Stimulated activated CD4-positive, alpha-beta T cell treated with anti-CD3 and anti-CD28 coated beads, TNF-alpha, amount 100 ng/mL, for 1 hour (primary cell): ENCODE data around the gene CITED4.
"Not testable (repeated sequence)": the region's sequence is repeated elsewhere in the genome, so short reads cannot be mapped to it uniquely, and the experiment has no call there.

ENCODE experiments used
- DNase-seq, 3 donors: peaks; one replicate each; pipeline ENCODE4 v3.0.0-alpha.2; 2020; ENCODE audit warnings: low read depth in 3 of 3, low spot score in 1 of 3

Gene CITED4, protein sequence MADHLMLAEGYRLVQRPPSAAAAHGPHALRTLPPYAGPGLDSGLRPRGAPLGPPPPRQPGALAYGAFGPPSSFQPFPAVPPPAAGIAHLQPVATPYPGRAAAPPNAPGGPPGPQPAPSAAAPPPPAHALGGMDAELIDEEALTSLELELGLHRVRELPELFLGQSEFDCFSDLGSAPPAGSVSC

DNA sequence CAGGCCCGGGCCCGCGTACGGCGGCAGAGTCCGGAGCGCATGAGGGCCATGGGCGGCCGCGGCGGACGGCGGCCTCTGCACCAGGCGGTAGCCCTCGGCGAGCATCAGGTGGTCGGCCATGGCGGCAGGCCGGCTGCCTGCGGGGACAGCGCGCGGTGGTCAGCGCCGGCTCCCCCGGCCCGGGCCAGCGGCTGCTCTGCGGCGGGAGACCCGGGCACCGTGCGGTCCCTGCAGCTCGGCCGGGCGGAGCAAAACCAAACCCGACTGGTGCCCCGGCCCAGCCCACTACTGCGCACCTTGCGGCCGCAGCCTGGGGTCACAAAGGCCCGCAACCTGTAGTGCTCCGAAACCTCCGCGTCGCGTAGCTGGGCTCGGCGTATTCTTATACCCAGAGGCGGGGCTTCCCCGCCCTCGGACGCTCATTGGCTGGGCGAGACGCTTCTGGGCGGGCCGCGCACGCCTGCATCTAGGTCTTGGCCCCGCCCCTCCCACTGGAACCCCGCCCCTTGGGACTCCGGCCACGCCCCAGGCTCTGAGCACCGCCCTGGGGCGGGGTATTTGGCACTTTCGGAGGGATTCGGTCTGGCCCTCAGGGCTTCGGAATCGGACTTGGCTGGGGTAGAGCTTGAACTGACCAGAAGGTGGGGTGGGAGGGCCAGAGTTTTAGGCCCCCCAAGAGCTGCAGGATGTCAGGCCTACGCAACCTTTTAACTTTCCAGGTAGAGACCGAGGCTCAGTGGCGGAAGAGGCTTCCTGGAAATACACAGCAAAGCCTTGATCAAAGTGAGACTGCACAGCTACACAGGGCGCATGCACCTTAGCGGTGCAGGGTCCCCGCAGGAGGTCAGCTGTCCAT, at the start of gene CITED4:
CITED4 (minus strand) TSS at position 356 of the 856 bp plus-strand sequence; CDS start at position 120, 236 bp downstream.
- peak; percentile 89 to 95 (median 93) for DNase-seq

DNA sequence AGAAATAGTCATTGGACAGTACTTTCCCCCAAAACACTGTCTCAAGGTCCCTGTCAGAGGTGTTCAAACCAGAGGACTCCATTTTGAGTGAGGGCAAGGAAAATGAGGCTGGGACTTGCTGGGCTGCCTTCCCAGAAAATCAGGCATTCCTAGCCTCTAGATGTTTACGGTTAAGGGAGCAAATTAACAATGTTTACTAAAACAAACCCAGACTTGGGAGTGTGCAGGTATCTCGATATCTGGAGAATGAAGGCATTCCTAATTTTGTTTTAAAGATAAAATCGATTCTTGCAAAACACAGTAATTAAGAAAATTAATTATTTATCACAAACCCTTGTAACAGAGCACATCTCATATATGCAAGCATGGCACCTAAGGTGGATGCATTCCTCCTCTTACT, 48.9 kb upstream of the CITED4 start:
- no peak for DNase-seq

DNA sequence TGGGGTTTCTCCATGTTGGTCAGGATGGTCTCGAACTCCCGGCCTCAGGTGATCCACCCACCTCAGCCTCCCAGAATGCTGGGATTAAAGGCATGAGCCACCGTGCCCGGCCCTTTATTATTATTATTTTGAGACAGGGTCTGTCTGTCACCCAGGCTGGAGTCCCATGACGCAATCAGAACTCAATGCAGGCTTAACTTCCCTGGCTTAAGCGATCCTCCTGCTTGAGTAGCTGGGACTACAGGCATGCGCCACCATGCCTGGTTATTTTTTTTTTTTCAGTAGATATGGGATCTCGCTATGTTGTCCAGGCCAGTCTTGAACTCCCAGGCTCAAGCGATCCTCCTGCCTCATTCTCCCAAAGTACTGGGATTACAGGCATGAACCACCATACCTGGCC, 47.1 kb upstream of the CITED4 start:
- no peak for DNase-seq

DNA sequence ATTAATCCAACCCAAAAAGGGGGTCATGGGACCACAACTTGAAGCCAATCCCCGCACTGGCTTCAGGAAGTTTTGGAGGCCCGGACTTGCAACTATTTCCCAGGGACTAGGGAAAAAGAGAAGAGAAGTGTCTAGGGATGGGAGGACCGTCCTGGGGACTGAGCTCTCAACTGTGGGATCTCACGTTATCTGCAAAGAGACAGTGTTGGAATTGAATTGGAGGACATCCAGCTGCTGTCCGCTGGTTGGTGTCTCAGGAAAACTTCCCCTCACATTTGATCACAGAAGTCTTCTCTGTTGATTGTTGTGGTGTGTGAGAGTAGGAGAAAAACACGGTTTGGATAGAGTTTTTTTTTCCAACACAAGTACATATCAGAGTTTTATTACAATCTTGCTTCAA, 46.2 kb upstream of the CITED4 start:
- no peak for DNase-seq

DNA sequence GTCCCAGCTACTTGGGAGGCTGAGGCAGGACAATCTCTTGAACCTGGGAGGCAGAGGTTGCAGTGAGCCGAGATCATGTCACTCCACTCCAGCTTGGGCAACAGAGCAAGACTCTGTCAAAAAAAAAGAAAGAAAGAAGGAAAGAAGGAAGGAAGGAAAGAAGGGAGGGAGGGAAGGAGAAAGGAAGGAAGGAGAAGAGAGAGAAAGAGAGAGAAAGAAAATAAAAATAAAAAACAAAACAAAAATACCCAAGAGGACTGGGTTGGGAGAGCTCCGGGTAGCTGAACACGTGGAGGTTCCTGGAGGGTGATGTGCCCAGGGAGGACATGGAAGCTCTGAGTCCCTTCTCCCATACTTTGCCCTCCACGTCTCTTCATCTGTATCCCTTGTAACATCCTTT, 45.7 kb upstream of the CITED4 start:
- DNase-seq, result no peak

DNA sequence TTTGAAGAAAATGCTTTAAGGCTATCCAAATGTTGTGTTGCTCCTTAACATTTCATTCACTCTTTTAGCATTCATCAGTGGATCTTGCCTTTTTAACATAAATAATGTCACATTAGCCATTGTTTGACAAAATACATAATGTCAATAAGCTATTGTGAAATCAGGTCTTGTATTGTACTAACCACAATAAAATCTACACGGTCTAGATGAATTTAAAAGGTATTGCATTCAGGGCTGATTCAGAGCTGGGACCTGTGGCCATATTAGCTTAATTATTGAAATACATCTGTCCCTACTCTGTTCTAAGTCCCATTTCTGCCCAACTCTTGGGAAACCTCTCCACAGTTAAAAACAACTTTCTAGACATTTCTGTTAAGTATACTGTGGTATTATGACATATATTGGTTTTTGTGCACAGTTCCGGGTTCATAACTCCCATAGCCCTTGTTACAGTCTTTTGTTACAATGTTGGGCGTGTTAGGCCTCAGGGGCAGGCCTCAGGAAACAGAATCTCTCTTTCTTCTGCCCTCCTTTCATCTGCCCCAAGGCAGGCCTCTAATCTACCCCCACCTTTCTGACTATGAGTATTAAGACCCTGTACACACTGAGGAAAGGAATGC, 44.7 kb upstream of the CITED4 start:
- no peak for DNase-seq

DNA sequence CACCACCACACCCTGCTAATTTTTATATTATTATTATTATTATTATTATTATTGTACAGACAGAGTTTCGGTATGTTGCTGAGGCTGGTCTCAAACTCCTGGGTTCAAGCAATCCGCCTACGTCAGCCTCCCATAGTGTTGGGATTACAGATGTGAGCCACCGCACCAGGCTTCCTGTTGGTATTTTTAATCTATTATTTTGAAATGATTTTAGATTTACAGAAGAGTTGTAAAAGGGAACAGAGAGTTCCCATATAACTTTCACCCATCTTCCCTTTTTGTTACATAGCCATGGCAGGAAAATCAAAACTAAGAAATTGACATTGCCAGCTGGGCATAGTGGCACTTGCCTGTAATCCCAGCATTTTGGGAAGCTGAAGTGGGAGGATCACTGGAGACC, 42.9 kb upstream of the CITED4 start:
- DNase-seq, result no peak

DNA sequence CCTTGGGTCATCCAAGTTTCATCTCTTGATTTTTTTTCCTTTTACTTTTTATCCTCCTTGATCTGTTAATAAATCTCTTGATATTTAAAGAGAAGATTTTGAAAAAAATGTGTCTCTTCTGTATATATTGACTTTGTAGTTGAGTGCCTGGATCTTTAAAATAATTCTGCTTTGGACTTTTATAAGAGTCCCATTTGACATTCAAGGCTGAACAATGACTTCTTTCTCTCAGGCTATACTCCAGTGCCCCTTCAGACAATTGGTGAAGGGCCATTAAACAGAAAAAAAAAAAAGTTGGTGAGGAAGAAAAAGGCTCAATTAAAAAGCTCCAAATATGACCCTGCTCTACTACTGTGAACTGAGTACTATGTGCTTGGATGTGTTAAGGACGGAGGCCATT, 40.9 kb upstream of the CITED4 start:
- DNase-seq, result no peak

DNA sequence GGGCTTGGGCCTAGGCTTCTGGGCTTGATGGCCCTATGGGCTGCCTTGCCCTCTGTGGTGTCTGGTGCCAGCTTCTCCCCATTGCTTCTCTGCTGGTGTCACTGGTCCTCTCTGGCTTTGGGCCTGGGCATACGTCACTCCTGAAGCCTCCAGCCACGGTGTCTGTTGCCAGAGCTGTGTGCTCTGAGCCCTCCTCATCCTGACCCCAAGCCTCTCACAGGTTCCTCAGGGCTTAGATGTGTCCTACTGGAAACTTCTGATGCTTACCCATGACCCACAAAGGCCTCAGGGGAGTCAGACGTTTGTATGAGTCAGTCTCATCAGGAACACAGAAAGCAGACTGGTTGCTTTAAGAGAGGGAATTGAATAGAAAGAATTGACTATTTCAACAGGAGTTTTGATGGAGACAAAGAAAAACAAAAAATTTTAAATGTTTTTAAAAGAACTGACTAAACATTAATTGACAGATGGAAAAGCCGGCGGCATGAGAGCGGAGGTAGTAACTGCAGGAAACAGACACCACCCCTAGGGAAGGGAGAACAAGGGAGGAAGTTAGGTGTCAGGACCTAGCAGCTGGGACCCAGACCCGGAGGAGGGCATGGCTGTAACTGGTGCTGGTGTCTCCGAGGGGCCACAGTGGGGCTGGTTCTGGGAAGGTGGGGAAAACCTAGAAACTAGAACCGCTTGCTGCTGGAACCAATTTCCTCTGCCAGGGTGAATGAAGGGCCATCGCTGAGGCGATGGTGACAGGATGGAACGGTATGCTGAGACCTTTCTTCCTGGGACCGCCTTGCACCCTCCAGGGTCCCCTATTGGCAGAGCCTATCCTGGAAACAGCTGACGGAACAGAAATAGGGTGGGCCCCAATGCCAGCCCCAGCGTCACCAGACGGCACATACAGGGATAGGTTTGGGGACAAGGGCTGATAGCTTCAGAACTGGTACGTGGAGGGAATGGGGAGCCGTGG, 40.0 kb upstream of the CITED4 start:
- no peak for DNase-seq

DNA sequence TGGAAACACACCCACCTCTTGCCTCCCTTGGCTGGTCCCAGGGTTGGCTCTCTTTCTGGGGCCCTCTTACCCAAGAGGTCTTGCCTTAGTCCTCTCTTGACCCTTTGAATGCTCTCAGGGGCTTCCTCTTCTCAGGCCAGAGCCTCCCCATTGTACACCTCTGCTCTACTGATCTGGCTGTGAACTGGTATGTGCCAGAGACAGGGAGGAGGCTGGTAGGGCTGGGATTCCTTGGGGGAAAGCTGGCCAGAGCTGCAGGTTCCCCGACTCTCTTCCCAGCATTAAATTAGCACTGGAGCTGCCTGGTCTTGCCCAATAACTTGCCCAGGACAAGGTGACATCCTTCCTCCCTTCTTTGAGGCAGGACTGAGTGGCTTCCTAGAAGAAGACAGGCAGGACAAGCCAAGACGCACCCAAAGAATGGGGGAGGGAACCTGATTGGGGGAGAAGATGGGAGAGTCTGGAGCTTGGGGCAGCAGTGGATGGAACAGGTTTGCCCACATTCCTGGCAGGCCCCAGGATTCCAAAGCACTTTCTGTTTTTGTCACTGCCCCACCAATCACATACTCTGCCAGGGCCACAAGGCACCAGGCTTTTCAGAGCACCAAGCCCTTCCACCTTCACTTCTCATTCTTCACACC, 37.2 kb upstream of the CITED4 start:
- DNase-seq, result no peak

DNA sequence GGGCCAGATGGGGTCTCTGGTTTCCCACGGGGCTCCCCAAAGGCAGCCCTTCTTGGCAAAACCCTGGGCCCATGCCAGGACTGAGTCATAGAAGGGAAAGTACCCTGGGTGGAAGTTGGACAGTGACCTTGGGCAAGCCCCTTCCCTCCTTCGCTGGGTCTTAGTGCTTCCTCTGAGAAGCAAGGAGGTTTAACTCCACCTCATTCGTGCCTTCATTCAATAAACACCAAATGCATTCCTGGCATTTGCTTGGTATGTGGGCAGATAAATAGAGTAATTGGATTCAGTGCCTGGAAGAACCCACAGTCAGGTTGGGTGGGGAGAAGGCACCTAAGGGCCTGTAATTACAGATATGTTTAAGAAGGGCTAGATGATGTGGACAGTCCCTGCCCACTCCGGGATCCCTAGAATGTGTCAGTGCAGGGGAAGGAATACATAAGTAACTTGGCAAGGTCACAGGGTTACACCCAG, 36.3 kb upstream of the CITED4 start:
- DNase-seq, result no peak

DNA sequence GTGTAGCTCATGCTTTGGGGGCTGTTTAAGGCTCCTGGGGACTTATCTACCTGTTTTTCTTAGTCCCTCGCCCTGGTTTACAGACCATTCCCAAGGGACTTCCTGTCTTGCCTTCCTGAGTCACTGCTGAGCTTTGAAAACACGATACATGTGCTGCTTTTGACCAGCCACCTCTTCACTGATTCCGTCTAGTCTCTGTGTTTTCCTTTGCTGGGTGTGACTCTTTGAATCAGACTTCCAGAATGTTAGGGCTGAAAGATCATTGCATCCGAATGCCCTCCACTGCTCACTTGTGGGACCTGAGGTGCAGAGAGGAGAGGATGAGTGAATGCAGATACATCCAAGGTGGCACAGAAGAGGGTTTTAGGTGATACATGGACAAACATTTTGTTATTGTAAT, 35.4 kb upstream of the CITED4 start:
- no peak for DNase-seq

DNA sequence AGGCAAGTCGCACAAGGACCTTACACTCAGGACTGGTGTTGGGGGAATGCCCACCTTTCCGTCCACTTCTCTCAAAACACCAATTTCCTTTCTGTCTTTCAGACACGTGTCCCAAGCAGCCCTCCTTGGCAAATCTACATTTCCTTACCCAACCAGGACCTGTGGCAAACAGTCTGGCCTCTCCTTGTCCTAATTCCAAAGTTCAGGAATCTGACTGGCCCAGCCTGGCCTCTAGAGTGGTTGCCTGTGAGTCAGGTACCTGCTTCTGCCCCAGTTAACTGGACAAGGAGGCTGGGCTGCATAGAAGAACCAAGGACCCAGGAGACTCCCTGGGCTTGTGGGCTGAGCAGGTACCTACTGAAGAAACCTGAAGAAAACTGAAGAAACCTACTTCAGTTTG, 34.3 kb upstream of the CITED4 start:
- no peak for DNase-seq

DNA sequence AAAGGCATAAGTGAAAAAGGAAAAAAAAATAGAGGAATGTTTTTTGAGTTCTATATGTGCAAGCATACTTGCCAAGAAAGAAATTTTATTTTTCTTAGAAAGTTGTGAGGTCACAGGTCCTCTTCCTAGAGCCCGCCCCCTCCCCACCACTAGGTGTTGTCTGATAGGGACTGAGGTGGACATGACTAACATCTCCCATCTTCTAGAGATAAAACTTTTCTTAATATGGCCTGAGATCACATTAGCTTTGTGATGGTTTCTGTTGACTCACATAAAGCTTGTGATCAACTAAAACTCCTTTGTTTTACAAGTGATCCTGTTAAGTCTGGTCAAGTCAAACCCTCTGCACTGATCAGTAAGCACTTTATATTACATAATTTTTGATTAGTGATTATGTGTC, 33.4 kb upstream of the CITED4 start:
- DNase-seq, result no peak

DNA sequence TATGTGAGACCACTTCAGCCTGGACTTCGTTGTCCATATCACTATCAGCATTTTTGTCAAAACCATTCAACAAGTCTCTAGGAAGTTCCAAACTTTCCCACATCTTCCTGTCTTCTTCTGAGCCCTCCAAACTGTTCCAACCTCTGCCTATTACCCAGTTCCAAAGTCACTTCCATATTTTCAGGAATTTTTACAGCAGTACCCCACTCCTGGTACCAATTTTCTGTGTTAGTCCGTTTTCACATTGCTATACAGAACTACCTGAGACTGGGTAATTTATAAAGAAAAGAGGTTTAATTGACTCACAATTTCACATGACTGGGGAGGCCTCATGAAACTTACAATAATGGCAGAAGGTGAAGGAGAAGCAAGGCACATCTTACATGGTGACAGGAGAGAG, 32.7 kb upstream of the CITED4 start:
- DNase-seq, result not testable (repeated sequence)

DNA sequence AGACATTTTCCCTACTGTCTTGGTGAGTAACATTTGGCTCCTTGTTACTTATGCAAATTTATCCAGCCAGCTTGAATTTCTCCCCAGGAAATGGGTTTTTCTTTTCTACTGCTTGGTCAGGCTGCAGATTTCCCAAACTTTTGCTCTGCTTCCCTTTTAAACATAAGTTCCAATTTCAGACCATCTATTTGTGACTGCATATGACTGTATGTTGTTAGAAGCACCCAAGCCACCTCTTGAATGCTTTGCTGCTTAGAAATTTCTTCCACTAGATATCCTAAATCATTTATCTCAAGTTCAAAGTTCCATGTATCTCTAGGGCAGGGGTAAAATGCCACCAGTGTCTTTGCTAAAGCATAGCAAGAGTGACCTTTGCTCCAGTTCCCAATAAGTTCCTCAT, 32.3 kb upstream of the CITED4 start:
- no peak for DNase-seq

DNA sequence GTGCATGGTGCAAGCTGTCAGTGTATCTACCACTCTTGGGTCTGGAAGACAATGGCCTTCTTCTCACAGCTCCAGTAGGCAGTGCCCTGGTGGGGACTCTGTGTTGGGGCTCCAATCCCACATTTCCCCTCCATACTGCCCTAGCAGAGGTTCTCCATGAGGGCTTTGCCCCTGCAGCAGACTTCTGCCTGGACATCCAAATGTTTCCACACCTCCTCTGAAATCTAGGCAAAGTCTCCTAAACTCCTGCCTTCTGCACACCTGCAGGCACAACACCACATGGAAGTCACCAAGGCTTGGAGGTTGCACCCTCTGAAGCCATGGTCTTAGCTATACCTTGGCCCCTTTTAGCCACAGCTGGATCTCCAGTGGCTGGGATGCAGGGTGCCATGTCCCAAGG, 31.8 kb upstream of the CITED4 start:
- no peak for DNase-seq

DNA sequence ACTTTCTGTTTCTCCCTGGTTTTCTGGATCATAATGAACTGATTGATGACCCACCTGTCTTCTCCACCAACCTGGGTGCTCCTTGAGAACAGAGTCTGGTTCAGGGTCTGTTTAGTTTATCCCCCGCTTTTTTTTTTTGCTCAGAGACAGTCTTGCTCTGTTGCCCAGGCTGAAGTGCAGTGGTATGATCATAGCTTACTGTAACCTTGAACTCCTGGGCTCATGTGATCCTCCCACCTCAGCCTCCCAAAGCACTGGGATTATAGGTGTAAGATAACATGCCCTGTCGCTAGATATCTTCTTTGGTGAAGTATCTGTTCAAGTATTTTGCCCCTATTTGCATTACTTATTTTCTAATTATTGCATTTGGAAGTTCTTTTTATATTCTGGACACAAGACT, 30.2 kb upstream of the CITED4 start:
- DNase-seq, result no peak

DNA sequence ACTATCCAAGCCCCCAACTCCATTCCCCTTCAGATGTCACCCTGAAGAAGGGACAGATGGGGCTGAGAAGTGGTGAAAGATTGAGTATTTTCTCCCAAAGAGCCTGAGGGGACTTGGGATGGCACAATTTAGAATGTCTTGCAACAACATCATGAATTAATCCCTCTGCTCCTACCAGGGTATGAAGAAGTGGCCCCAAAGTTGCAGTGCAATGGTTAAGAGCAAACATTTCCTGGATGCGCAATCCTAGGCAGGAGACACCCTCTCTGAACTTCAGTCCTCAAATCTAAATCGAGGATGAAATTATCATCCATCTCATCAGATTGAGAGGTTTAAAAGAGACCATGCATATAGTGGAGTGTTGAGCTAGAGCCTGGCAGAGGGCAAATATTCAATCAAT, 28.6 kb upstream of the CITED4 start:
- DNase-seq, result no peak

DNA sequence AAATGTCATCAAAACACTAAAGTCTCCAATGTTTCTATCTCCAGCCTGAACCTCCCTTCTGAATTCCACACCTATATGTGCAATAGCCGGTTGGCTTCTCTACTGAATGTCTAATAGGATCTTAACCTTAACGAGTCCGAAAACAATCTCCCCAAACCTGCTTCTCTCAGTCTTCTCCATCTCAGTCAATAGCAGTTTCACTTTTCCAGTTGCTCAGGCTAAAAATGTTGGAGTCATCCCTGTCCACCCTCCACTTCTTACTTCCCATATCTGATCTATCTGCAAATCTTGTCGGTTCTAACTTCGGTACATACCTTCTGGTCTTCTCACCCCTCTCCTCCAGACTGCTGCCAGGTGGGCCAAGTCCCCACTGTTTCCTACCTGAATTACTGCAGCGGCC, 25.5 kb upstream of the CITED4 start:
- DNase-seq, result no peak

DNA sequence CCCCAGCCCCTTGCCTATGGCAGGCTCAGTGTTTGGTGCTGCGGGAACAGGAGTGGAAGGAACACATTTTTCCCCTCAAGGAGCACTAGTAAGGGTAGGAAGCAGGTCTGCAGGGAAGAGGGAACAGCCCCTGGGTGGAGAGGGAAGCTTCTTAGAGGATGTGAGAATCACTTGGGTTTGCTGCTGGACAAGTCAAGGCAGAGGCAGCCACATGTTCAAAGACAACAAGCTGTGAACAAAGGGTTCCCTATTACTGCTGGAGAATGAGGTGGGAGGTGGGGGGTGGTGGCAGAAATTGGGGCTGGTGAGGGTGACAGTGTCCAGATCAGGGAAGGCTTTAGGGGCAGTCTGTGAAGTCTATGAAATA, 24.8 kb upstream of the CITED4 start:
- no peak for DNase-seq
